K562 (cell line): ENCODE measurements around the gene TIMM17A. TPM values are rescaled to one million over a fixed set of nuclear protein-coding genes. Genes with fewer than 3 reads are reported as not detected.

Experiments used
- CBFA2T2 ChIP-seq: fragments of 450-650 bp; conservative IDR thresholded peaks from 2 replicates; pipeline ENCODE4 v1.6.1; 2017; ENCODE audit warnings: mild to moderate bottlenecking
- CBX1 ChIP-seq: sonication (generic); IDR thresholded peaks from 2 replicates; pipeline ENCODE4 v1.6.1; 2016; ENCODE audit warnings: antibody characterized with exemption, low read depth, mild to moderate bottlenecking
- CEBPB ChIP-seq: fragments of 450-650 bp; IDR thresholded peaks from 2 replicates; pipeline ENCODE4 v1.6.1; 2016; ENCODE audit warnings: missing genetic modification characterization, missing compliant biosample characterization
- DNMT1 ChIP-seq: fragments of 450-650 bp; IDR thresholded peaks from 2 replicates; pipeline ENCODE4 v1.6.1; 2016; ENCODE audit warnings: antibody characterized with exemption, mild to moderate bottlenecking
- MCM7 ChIP-seq, 2 experiments: fragments of 450-650 bp; IDR thresholded peaks; 2 replicates each; pipeline ENCODE4 v1.6.1; 2016 to 2018
- MGA ChIP-seq: fragments of 450-650 bp; IDR thresholded peaks from 2 replicates; pipeline ENCODE4 v1.6.1; 2016; ENCODE audit warnings: mild to moderate bottlenecking, moderate library complexity
- NELFE ChIP-seq: IDR thresholded peaks from 2 replicates; pipeline ENCODE4 v1.6.1; 2011; ENCODE audit warnings: mild to moderate bottlenecking; ENCODE audit not compliant: insufficient read depth, insufficient read length
- RBFOX2 ChIP-seq: fragments of 200-400 bp; formaldehyde crosslinking; IDR thresholded peaks from 2 replicates; pipeline ENCODE4 v1.6.1; 2017; ENCODE audit warnings: low read depth, mild to moderate bottlenecking, low read length, moderate library complexity
- TEAD1 ChIP-seq, 2 experiments: fragments of 450-650 bp in 1 of 2; sonication (generic) in 1 of 2; formaldehyde crosslinking; IDR thresholded peaks; 2 replicates each; pipeline versions ENCODE4 v1.4.0 to v1.8.0; 2020 to 2022; ENCODE audit warnings: mild to moderate bottlenecking in 2 of 2, missing genetic modification reagents in 1 of 2
- ZNF347 ChIP-seq: fragments of 450-650 bp; formaldehyde crosslinking; IDR thresholded peaks from 2 replicates; pipeline ENCODE4 v1.4.0; 2020; ENCODE audit warnings: low read depth, mild to moderate bottlenecking, moderate library complexity
- ZNF583 ChIP-seq: fragments of 250-450 bp; sonication (Bioruptor Pico); IDR thresholded peaks from 2 replicates; pipeline ENCODE4 v1.4.0; 2020
- ZNF592 ChIP-seq: fragments of 450-650 bp; IDR thresholded peaks from 2 replicates; pipeline ENCODE4 v1.6.1; 2017; ENCODE audit warnings: antibody characterized with exemption, mild to moderate bottlenecking
- polyA plus RNA-seq, 8 experiments: library from polyadenylated mRNA; depleted of rRNA in 4 of 8; stranded (reverse) in 5 of 8; unstranded in 3 of 8; fragments of >200 nt; fragmentation: Nextera tagmentation in 2 of 8; fragmentation: Illumina TruSeq in 1 of 8; extraction: Ambion mirVana in 2 of 8; extraction: Trizol in 1 of 8; gene quantifications; 2 replicates each; pipeline versions ENCODE4 v1.2.1 to v1.2.3, GENCODE V29; 2011 to 2014; ENCODE audit warnings: inconsistent platforms in 1 of 8, missing spikeins in 1 of 8
- total RNA-seq, 7 experiments: library from RNA; depleted of rRNA in 6 of 7; stranded (reverse); fragments of >200 nt in 6 of 7; fragmentation: Illumina TruSeq in 2 of 7; extraction: Trizol in 2 of 7; gene quantifications; 2 replicates each; pipeline versions ENCODE4 v1.2.1 to v1.2.3, GENCODE V29; 2011 to 2021; ENCODE audit warnings: low replicate concordance in 1 of 7

The TIMM17A gene
- total and polyA plus RNA-seq, 9 of the 15 experiments (the other 6 are each of a cell fraction or from before 2014, with no cell fraction given), result 116 to 744 (median 180) TPM

- peak; percentile 64 for TF ChIP-seq ZNF592
- TF ChIP-seq ZNF347 (CRISPR knock-in tag), result no peak
- TF ChIP-seq MCM7 (IDR thresholded peaks at IDR 0.05), result 0 out of 4 replicates have a peak, but pooled peaks of 1 of the 2 experiments have one; percentile 82
- TF ChIP-seq RBFOX2, result no peak
- 0 out of 2 replicates have a peak, but pooled peaks have one; percentile 2 for TF ChIP-seq CBFA2T2
- 0 out of 2 replicates have a peak, but pooled peaks have one; percentile 48 for TF ChIP-seq CBX1
- TF ChIP-seq CEBPB (tag), result peak; percentile 82
- TF ChIP-seq NELFE, result no peak
- TF ChIP-seq DNMT1, result 0 out of 2 replicates have a peak, but pooled peaks have one; percentile 96
- no peak for TF ChIP-seq ZNF583
- peak in 1 of 2 experiments; percentile 55; a peak in 1 of 4 replicates for TF ChIP-seq TEAD1 (CRISPR knock-in tag; IDR thresholded peaks at IDR 0.05)
- TF ChIP-seq MGA, result peak; percentile 49
These were observed 867 bp upstream of the TIMM17A start (continued) for GRCh38 chr1:201954263-201955008.
